Right lung (tissue), 5 donors: ENCODE measurements around the gene PITPNC1. TPM values are rescaled to one million over a fixed set of nuclear protein-coding genes. Genes with fewer than 3 reads are reported as not detected.
"Not testable (repeated sequence)": the region's sequence is repeated elsewhere in the genome, so short reads cannot be mapped to it uniquely, and the experiment has no call there.

ENCODE experiments used
- DNase-seq, 2 donors: peaks; one replicate each; pipeline ENCODE4 v3.0.0-alpha.2; 2013
- polyA plus RNA-seq, 5 donors: library from polyadenylated mRNA; unstranded; fragments of 120-200 nt; gene quantifications; one replicate each; pipeline versions ENCODE4 v1.2.1 to v1.2.3, GENCODE V29; 2013; ENCODE audit warnings: inconsistent platforms in 1 of 5, low replicate concordance in 1 of 5; ENCODE audit not compliant: insufficient read length in 5 of 5, insufficient read depth in 1 of 5

The PITPNC1 gene
- polyA plus RNA-seq, 5 donors, result 9.1 to 12.0 (median 10.1) TPM

DNA sequence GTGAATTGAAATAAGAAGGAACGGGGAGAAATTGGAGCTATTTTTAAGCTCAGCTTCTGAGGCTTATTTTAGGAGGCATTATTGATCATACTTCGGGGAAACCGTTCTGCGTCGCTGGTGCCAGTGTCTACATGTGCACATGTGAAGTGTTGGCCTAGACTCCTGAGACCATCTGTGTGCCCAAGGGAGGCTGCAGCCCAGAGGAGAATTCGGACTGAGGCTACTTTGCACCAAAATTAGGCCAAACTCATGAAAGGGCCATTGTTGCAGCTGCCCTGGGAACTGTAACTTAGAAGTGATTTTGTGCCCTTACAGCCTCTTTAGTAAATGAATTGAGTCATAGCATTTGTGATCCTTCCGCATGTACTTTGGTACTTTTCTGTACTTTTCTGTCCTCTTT is 238.7 kb downstream of the PITPNC1 start:
- no peak for DNase-seq

- no peak for DNase-seq
Measured at GRCh38 chr17:67617304-67617899, 240.3 kb downstream of the PITPNC1 start.

- no peak for DNase-seq
Measured at GRCh38 chr17:67619555-67619954, 242.5 kb downstream of the PITPNC1 start.

GRCh38 chr17:67620088-67620487 is 243.0 kb downstream of the PITPNC1 start:
- DNase-seq, result no peak

- DNase-seq, result no peak
Measured at GRCh38 chr17:67620636-67621035, 243.6 kb downstream of the PITPNC1 start.

DNA sequence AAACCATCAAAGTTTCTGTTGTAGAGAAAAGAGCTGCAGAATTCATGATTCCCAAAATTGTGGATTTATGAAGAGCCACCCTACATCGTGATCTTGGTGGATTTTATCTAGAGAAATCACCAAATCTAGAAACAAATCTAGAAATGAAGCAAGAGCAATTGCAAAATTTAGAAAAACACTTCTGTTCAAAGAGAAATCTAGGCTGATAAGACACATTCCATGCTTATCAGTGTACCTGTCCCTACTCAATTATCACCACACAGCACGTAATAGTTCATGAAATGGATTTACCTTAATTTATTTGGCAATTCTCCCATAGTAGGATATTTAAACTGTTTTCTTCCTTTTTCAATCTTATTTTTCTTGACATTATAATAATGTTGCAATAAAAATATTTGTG is 246.7 kb downstream of the PITPNC1 start:
- DNase-seq, result no peak

GRCh38 chr17:67624886-67625656 is 248.0 kb downstream of the PITPNC1 start:
- DNase-seq, result no peak

DNA sequence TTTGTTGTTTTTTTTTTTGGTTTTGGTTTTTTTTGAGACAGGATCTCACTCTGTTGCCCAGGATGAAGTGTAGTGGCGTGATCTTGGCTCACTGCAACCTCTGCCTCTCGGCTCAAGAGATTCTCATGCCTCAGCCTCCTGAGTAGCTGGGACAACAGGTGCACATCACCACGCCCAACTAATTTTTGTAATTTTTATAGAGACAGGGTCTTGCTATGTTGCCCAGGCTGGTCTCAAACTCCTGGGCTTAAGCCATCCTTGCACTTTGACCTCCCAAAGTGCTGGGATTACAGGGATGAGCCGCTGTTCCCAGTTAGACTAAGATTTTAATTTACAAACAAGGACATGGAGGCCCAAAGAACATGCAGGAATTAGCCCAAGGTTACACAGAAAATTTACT is 248.9 kb downstream of the PITPNC1 start:
- DNase-seq, result no peak

- no peak for DNase-seq
Measured at GRCh38 chr17:67628580-67629013, 251.5 kb downstream of the PITPNC1 start.

- peak in 1 of 2 donors; percentile 22 for DNase-seq
Measured at GRCh38 chr17:67629971-67630320, 252.9 kb downstream of the PITPNC1 start.

GRCh38 chr17:67630836-67631235 is 253.8 kb downstream of the PITPNC1 start:
- not testable (repeated sequence) for DNase-seq

DNA sequence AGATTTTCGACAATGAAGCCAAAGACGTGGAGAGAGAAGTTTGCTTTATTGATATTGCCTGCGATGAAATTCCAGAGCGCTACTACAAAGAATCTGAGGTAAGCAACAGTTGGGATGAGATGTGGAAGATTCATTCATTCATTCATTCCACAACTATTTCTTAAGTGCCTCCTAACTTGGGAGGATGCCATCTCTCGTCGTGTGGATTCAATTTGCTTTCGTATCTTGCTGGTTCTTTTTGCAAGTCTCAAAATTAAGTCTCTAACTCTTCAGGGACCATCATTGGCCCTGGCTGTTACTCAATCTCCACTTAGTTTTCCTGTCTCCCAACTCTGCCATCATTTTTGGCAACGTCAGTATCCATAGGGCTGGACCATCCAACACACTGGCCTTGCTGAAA is 255.1 kb downstream of the PITPNC1 start:
- DNase-seq, result no peak

GRCh38 chr17:67633751-67634211 is 256.7 kb downstream of the PITPNC1 start:
- no peak for DNase-seq

DNA sequence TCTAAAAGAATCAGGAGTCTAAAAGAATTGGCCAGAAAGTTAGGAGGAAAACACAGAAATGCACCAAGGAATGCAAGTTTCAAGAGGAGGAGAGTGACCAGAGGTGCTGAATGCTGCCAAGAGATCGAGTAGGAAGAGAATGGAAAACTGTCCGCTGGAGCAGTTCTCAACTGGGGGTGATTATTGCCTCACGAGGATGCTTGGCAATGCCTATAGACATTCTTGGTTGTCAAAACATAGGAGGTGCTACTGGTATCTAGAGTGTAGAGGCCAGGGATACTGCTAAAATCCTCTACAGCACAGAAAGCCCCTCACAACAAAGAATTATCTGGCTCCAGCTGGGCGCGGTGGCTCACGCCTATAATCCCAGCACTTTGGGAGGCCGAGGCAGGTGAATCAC is 258.6 kb downstream of the PITPNC1 start:
- no peak for DNase-seq

DNA sequence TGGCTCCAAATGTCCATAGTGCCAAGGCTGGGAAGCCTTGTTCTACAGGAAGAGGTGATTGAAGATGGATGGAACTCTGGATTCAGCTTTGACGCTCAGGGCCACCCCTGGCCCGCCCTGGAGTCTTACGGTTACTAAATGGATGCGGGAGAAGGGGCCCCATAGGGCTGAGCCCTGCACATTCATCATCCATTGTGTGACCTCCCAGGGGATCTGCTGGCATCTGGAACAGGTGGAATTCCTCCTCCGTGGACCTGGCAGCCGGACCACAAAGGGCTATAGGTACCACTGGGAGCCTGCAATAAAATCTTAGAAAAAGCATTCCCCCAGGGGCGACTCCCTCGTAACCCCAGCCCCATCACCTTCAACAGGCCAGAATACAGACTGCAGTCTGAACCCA is 259.2 kb downstream of the PITPNC1 start:
- no peak for DNase-seq

- no peak for DNase-seq
Measured at GRCh38 chr17:67636834-67637520, 259.9 kb downstream of the PITPNC1 start.

DNA sequence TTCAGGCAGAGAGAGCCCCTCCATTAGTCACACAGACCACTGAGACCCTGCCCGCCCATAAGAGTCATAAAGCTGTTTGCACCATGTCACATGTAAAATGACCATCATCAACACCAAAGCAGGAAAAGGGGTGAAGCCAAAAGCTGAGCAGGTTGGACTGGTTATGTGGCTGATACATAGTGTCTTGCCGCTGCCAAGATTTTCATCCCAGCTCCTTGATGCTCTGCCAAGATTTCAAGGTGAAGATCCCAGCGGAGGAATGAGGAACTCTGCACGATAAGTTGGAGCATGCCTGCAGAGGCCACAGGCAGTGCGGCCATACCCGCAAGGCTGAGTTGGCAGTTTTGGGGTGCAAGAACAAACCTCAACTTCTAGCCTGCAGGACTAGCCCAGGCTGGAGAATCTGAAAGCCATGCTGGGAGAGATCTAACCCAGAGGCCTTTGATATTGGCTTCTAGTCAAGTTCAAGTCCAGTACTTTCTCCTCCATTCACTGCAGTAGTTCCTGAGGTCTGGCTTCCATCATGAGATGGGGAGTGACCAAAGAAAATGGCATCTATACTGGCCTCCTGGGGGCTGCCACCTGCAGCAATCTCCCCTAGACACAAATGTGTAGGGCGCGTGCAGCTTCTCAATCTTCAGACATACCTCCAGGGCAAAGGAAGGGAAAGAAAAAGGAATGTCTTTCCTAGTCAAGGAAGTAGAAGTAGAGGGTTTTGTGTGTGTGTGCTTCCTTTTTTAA is 261.0 kb downstream of the PITPNC1 start:
- peak; percentile 45 to 48 for DNase-seq

DNA sequence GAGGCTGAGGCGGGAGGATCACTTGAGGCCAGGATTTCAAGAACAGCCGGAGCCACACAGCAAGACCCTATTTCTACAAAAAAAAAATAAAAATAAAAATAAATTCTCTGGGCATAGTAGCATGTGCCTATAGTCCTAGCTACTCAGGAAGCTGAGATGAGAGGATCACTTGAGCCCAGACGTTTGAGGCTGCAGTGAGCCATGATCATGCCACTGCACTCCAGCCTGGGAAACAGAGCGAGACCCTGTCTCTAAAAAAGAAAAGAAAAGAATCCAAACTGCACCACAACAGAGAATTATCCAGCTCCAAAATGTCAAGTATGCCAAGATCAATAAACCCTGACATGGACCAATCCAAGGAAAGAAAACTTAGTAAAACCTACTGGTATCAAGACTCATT is 261.8 kb downstream of the PITPNC1 start:
- no peak for DNase-seq

- no peak for DNase-seq
Measured at GRCh38 chr17:67639555-67639954, 262.5 kb downstream of the PITPNC1 start.

GRCh38 chr17:67639979-67640378 is 262.9 kb downstream of the PITPNC1 start:
- peak in 1 of 2 donors; percentile 15 for DNase-seq

DNA sequence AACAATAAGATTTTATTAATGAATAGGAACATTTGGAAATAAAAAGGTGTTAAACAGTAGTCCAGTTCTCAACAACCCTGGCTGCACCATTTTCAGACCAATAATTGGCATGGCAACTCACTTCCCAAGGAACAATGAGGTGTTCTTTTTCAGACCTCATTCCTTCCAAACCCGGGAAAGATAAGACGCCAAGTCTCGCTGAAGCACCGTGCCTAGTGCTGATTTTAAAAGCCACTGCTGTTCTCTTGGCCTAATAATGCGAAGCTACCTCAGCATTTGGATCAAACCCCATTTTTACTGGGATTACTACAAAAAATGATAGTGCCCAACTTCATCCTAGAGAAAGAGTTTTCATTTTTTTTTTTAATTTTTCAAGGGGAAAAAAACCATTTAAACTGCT is 265.4 kb downstream of the PITPNC1 start:
- DNase-seq, result no peak

- no peak for DNase-seq
Measured at GRCh38 chr17:67644061-67644460, 267.0 kb downstream of the PITPNC1 start.
